K562 (cell line): ENCODE results near the gene ARID4B. TPM values are rescaled to one million over a fixed set of nuclear protein-coding genes. Genes with fewer than 3 reads are reported as not detected.

Experiments
- ARID1B ChIP-seq: fragments of 450-650 bp; IDR thresholded peaks from 2 replicates; pipeline ENCODE4 v1.6.1; 2016; ENCODE audit warnings: antibody characterized with exemption, mild to moderate bottlenecking, inconsistent platforms
- ATF7 ChIP-seq: fragments of 450-650 bp; IDR thresholded peaks from 2 replicates; pipeline ENCODE4 v1.7.1; 2014; ENCODE audit warnings: mild to moderate bottlenecking, moderate library complexity
- CHD2 ChIP-seq: IDR thresholded peaks from 2 replicates; pipeline ENCODE4 v1.6.1; 2011; ENCODE audit warnings: low read depth, low read length
- HDGF ChIP-seq: fragments of 450-650 bp; IDR thresholded peaks from 2 replicates; pipeline ENCODE4 v1.6.1; 2016
- HEY1 ChIP-seq: fragments of 250-450 bp; sonication (Bioruptor Pico); IDR thresholded peaks from 2 replicates; pipeline ENCODE4 v1.5.0; 2020; ENCODE audit warnings: mild to moderate bottlenecking, moderate library complexity, borderline replicate concordance
- IRF9 ChIP-seq: fragments of 450-650 bp; IDR thresholded peaks from 2 replicates; pipeline ENCODE4 v1.6.1; 2016; ENCODE audit warnings: missing biosample characterization, missing genetic modification characterization
- L3MBTL2 ChIP-seq: fragments of 450-650 bp; IDR thresholded peaks from 2 replicates; pipeline ENCODE4 v1.6.1; 2016; ENCODE audit warnings: mild to moderate bottlenecking, moderate library complexity
- MBD1 ChIP-seq: fragments of 250-450 bp; sonication (Bioruptor Pico); IDR thresholded peaks from 2 replicates; pipeline ENCODE4 v1.8.0; 2022; ENCODE audit warnings: inconsistent platforms
- PPARD ChIP-seq: fragments of 250-450 bp; sonication (Bioruptor Pico); IDR thresholded peaks from 2 replicates; pipeline ENCODE4 v1.8.0; 2022; ENCODE audit warnings: inconsistent platforms, mild to moderate bottlenecking, moderate library complexity
- SAP30 ChIP-seq: fragments of 200-600 bp; sonication (generic); IDR thresholded peaks from 2 replicates; pipeline ENCODE4 v1.6.1; 2012; ENCODE audit warnings: borderline replicate concordance, low read depth, mild to moderate bottlenecking, moderate library complexity, low read length, control low read depth, inconsistent platforms; ENCODE audit not compliant: insufficient read depth, poor library complexity, severe bottlenecking
- SETDB1 ChIP-seq: IDR thresholded peaks from one replicate; pipeline ENCODE4 v1.6.1; 2012; ENCODE audit warnings: low read length, control low read depth, inconsistent platforms
- SRSF3 ChIP-seq: fragments of 200-400 bp; formaldehyde crosslinking; IDR thresholded peaks from 2 replicates; pipeline ENCODE4 v1.6.1; 2016; ENCODE audit warnings: mild to moderate bottlenecking, low read length, moderate library complexity; ENCODE audit not compliant: insufficient read depth
- ZBTB40 ChIP-seq, 2 experiments: fragments of 450-650 bp in 1 of 2; sonication (generic) in 1 of 2; formaldehyde crosslinking in 1 of 2; IDR thresholded peaks; 2 replicates each; pipeline versions ENCODE4 v1.7.1 to v1.9.0; 2016 to 2022; ENCODE audit warnings: inconsistent platforms in 1 of 2, mild to moderate bottlenecking in 1 of 2, missing genetic modification reagents in 1 of 2
- ZC3H11A ChIP-seq: IDR thresholded peaks from 2 replicates; pipeline ENCODE4 v1.6.1; 2012; ENCODE audit warnings: low read depth, low read length, improper control_type of control experiment
- ZNF274 ChIP-seq: IDR thresholded peaks from 2 replicates; pipeline ENCODE4 v1.6.1; 2011; ENCODE audit warnings: low read depth, mild to moderate bottlenecking, low read length, moderate library complexity, borderline replicate concordance
- ZNF282 ChIP-seq: sonication (generic); formaldehyde crosslinking; IDR thresholded peaks from 2 replicates; pipeline ENCODE4 v1.8.1; 2023; ENCODE audit warnings: missing genetic modification reagents
- polyA plus RNA-seq, 8 experiments: library from polyadenylated mRNA; depleted of rRNA in 4 of 8; stranded (reverse) in 5 of 8; unstranded in 3 of 8; fragments of >200 nt; fragmentation: Nextera tagmentation in 2 of 8; fragmentation: Illumina TruSeq in 1 of 8; extraction: Ambion mirVana in 2 of 8; extraction: Trizol in 1 of 8; gene quantifications; 2 replicates each; pipeline versions ENCODE4 v1.2.1 to v1.2.3, GENCODE V29; 2011 to 2014; ENCODE audit warnings: inconsistent platforms in 1 of 8, missing spikeins in 1 of 8
- total RNA-seq, 7 experiments: library from RNA; depleted of rRNA in 6 of 7; stranded (reverse); fragments of >200 nt in 6 of 7; fragmentation: Illumina TruSeq in 2 of 7; extraction: Trizol in 2 of 7; gene quantifications; 2 replicates each; pipeline versions ENCODE4 v1.2.1 to v1.2.3, GENCODE V29; 2011 to 2021; ENCODE audit warnings: low replicate concordance in 1 of 7

ARID4B gene
- total and polyA plus RNA-seq, 9 of the 15 experiments (the other 6 are each of a cell fraction or from before 2014, with no cell fraction given), result 8.4 to 38.9 (median 18.5) TPM

- no peak for TF ChIP-seq MBD1 (CRISPR knock-in tag)
- TF ChIP-seq SAP30, result peak; percentile 31
- TF ChIP-seq PPARD (CRISPR knock-in tag), result no peak
- no peak for TF ChIP-seq CHD2
- no peak for TF ChIP-seq ZNF282
- TF ChIP-seq HEY1 (CRISPR knock-in tag), result no peak
- no peak for TF ChIP-seq ZC3H11A
- no peak for TF ChIP-seq ZNF274
- no peak; the same call in 1 of the 2 replicates for TF ChIP-seq ZBTB40 (IDR thresholded peaks at IDR 0.05)
- no peak for TF ChIP-seq ZBTB40 (CRISPR knock-in tag; IDR thresholded peaks at IDR 0.05)
- TF ChIP-seq HDGF, result peak; percentile 54; the same call in 1 of the 2 replicates
- TF ChIP-seq ARID1B, result no peak
- no peak for TF ChIP-seq IRF9
- TF ChIP-seq ATF7, result no peak
- no peak for TF ChIP-seq SRSF3
- TF ChIP-seq SETDB1, result no peak
- TF ChIP-seq L3MBTL2, result no peak
Measured at GRCh38 chr1:235329139-235329902, 1.3 kb upstream of the ARID4B start (continued).
